A673 (cell line): ENCODE results near the gene USF2. TPM values are rescaled to one million over a fixed set of nuclear protein-coding genes. Genes with fewer than 3 reads are reported as not detected.

Experiments used
- BruUV-seq: library from RNA; stranded (reverse); fragments of 400-500 nt; replicated peaks from 2 replicates; lab custom pipeline; 2021; lab: Mats Ljungman, UMichigan
- CTCF ChIA-PET: fragments of 300-600 bp; sonication (Branson Sonifier 250); formaldehyde crosslinking; loops from one replicate; lab custom pipeline; 2022; ENCODE audit warnings: antibody characterized with exemption; lab: Charles Lee
- POLR2A ChIA-PET: fragments of 300-600 bp; sonication (Branson Sonifier 250); formaldehyde crosslinking; loops from one replicate; lab custom pipeline; 2022; ENCODE audit warnings: antibody characterized with exemption; ENCODE audit not compliant: low non-redundant PET; lab: Charles Lee
- DNase-seq: peaks from one replicate; pipeline ENCODE4 v3.0.0-alpha.2; 2015; ENCODE audit warnings: low spot score
- H3K27ac ChIP-seq: fragments of 200-600 bp; sonication (generic); 2 replicates; pipeline ENCODE4 v1.5.1; 2016; ENCODE audit warnings: mixed run types, low read depth, mild to moderate bottlenecking, mixed read lengths, antibody characterized with exemption, low read length; ENCODE audit not compliant: poor library complexity, severe bottlenecking
- H3K27me3 ChIP-seq: fragments of 200-600 bp; sonication (generic); replicated peaks from 2 replicates; pipeline ENCODE4 v1.6.1; 2017; ENCODE audit warnings: mixed run types, low read depth, mild to moderate bottlenecking, mixed read lengths, antibody characterized with exemption, low read length; ENCODE audit not compliant: insufficient read depth, poor library complexity
- H3K36me3 ChIP-seq: fragments of 200-600 bp; sonication (generic); 2 replicates; pipeline ENCODE4 v1.6.1; 2016; ENCODE audit warnings: mixed run types, mild to moderate bottlenecking, mixed read lengths, antibody characterized with exemption, low read length; ENCODE audit not compliant: insufficient read depth, poor library complexity, severe bottlenecking
- H3K4me1 ChIP-seq: fragments of 200-600 bp; sonication (generic); 2 replicates; pipeline ENCODE4 v1.6.1; 2017; ENCODE audit warnings: mixed run types, mild to moderate bottlenecking, mixed read lengths, antibody characterized with exemption, low read length; ENCODE audit not compliant: insufficient read depth, poor library complexity, severe bottlenecking
- H3K4me3 ChIP-seq: fragments of 200-600 bp; sonication (generic); 2 replicates; pipeline ENCODE4 v1.5.1; 2016; ENCODE audit warnings: low read depth, mixed run types, mild to moderate bottlenecking, mixed read lengths, low read length; ENCODE audit not compliant: poor library complexity, severe bottlenecking
- H3K9me3 ChIP-seq: fragments of 200-600 bp; sonication (generic); 2 replicates; pipeline ENCODE4 v1.6.1; 2016; ENCODE audit warnings: mixed run types, low read depth, mild to moderate bottlenecking, mixed read lengths, antibody characterized with exemption, low read length; ENCODE audit not compliant: poor library complexity, severe bottlenecking
- CTCF ChIP-seq: fragments of 300-800, 200-600 bp; sonication (generic); conservative IDR thresholded peaks from 2 replicates; pipeline ENCODE4 v1.5.1; 2017; ENCODE audit warnings: low read depth, mild to moderate bottlenecking, antibody characterized with exemption, low read length, moderate library complexity, mixed read lengths
- EZH2 ChIP-seq: fragments of 200-600 bp; sonication (generic); IDR thresholded peaks from 2 replicates; pipeline ENCODE4 v1.6.1; 2017; ENCODE audit warnings: borderline replicate concordance, low read depth, mild to moderate bottlenecking, mixed read lengths, antibody characterized with exemption, low read length; ENCODE audit not compliant: poor library complexity, severe bottlenecking
- intact Hi-C: fragments of 100-400 bp; cut with micrococcal nuclease; formaldehyde crosslinking; loops from one replicate; pipeline ENCODE4 v1.10.0; 2022; ENCODE audit not compliant: unreplicated experiment
- total RNA-seq: library from RNA; stranded (reverse); gene quantifications from 2 replicates; pipeline ENCODE4 v1.2.3, GENCODE V29; 2021

The USF2 gene
- total RNA-seq, 1 experiment from 2014 or later, result 82.0 TPM

GRCh38 chr19:35274323-35274722 lies 5.6 kb downstream of the USF2 start:
- no peaks in the 10 kb centered on the region for H3K27me3 ChIP-seq
- no TSS peak for BruUV-seq
- peaks cover 28% of the 10 kb centered on the region for H3K36me3 ChIP-seq
- intact Hi-C loops, result no loop called here
- no peaks in the 10 kb centered on the region for H3K9me3 ChIP-seq
- H3K4me1 ChIP-seq, result no peaks in the 10 kb centered on the region
- CTCF ChIA-PET, result no interaction called here
- POLR2A ChIA-PET, result interaction anchor here (0.7 kb wide), 1 partner anchor 1320 kb away, joined by 3 read pairs; no protein-coding TSS in a partner anchor
- no peak for DNase-seq
- no peak overlapping the region for H3K4me3 ChIP-seq
- TF ChIP-seq EZH2 (no peak), CTCF (no peak)
- H3K27ac ChIP-seq, result no peak overlapping the region

- Histone ChIP-seq H3K9me3 (no peaks in the 10 kb centered on the region), H3K36me3 (peaks cover 11% of the 10 kb centered on the region), H3K27me3 (no peaks in the 10 kb centered on the region), H3K4me1 (no peaks in the 10 kb centered on the region), H3K27ac (no peak overlapping the region), H3K4me3 (no peak overlapping the region)
- TF ChIP-seq CTCF (no peak), EZH2 (no peak)
- no TSS peak for BruUV-seq
- CTCF ChIA-PET, result no interaction called here
- intact Hi-C loops, result no loop called here
- POLR2A ChIA-PET, result no interaction called here
- no peak for DNase-seq
These were observed 8.0 kb downstream of the USF2 start for GRCh38 chr19:35276706-35277281.

GRCh38 chr19:35278578-35279284 lies 10.0 kb downstream of the USF2 start:
- Histone ChIP-seq H3K4me1 (no peaks in the 10 kb centered on the region), H3K27me3 (no peaks in the 10 kb centered on the region), H3K9me3 (no peaks in the 10 kb centered on the region), H3K4me3 (no peak overlapping the region), H3K36me3 (peaks cover 2% of the 10 kb centered on the region), H3K27ac (no peak overlapping the region)
- intact Hi-C loops, result no loop called here
- ChIA-PET POLR2A (interaction anchor here (0.6 kb wide), 2 partner anchors 14 to 138 kb away, joined by 3 to 4 read pairs; no protein-coding TSS in a partner anchor), CTCF (no interaction called here)
- TF ChIP-seq EZH2 (no peak), CTCF (no peak)
- DNase-seq, result no peak
- BruUV-seq, result no TSS peak
